GM21825 (cell line): ENCODE results near the gene MINDY4.
A peak's percentile ranks its signal among the peaks of the same experiment; 100 is the strongest.

ENCODE experiments used
- ATAC-seq: cut with Tn5 transposase; IDR thresholded peaks from one replicate; pipeline ENCODE4 v1.9.1; 2021; ENCODE audit warnings: mild to moderate bottlenecking, moderate library complexity; ENCODE audit not compliant: unreplicated experiment

Gene MINDY4

DNA sequence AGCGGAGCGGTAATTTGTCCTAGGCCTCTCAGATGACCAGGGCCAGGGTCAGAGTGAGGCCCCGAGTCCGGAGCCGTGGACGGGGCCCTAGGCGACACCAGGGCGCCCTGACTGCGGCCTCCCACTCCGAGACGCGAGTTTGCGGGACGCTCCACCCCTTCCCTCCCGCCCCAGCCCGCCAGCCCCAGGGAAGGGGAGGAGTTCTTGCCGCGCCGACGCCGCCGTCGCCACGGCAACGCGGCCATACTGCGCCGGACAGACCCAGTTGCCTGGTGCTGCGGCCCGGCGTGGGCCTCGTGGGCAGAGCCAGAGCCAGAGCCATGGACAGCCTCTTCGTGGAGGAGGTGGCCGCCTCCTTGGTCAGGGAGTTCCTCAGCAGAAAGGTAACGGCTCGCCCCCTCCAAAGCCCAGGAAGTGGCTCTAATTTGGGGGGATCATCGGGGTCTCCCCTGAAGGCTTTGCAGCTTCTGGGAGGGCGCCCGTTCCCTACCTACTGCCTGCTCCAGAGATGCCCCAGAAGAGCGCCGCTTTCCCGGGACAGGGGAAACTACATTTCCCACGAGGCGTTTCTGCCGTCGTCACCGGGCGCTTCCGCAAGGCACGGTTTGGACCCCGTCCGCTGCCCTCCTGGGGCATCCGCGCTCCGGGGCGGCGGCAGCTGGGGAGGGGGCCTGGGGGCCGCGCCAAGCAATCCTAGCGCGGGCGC is at the start of gene MINDY4:
MINDY4 (plus strand) TSS at position 244 of the 706 bp plus-strand sequence; CDS start at position 321, 77 bp downstream.
- peak; percentile 86 for ATAC-seq

DNA sequence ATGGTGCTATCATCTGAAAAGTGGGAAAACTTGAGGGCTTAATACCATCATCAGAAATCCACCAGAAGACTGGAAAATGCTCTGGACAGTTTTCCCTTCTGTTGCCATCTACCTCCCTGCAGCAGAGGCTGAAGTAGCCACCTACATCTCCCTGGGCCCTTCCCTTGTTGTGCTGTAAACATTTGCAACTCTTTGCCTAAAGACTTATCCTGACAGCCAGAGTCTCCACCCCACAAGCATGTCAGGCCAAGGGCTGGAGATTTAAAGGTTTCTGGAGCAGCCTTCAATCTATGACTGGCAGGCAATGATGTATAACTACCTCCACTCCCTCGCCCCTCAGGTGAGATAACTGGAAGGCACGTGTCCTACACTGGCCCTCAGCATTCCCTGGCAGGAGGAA is 49.0 kb upstream of the MINDY4 start:
- no peak for ATAC-seq

DNA sequence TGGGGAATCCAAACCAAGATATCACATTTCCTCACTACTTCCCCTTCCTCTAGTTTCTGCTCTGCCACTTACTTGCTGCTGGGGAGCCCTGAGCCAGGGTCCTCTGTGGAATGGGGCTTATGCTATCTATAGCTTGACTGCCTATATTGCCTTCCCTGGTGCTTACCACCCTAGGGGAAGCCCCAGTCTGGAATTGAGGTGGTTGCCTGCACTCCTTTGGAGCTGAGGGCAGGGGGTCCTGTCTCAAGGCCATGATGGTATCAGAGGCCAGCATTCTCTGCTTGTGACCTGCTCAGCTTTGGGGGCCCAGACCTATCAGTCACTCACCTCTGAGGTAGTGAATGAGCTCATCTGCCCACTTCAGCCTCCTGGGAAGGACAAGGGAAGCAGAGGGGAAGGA is 48.5 kb upstream of the MINDY4 start:
- no peak for ATAC-seq

DNA sequence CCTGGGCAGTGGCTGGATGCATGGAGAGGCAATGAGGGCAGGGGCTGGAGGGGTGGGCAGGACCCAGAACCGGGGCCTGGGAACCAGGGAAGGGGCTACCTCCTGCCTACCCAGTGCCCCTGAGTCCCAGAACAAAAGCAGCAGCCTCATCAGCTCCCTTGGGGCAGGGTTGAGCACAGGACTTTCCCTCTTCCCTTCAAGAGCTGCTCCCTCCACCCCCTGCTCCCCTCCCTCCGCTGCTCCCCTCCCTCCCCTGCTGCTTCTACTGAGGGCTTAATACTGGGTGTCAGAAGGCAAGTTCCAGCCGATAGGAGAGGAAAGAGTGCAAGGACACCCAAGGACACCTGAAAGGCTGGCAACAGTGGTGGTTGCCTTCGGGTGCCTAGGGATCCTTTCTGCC is 47.4 kb upstream of the MINDY4 start:
- ATAC-seq, result no peak

DNA sequence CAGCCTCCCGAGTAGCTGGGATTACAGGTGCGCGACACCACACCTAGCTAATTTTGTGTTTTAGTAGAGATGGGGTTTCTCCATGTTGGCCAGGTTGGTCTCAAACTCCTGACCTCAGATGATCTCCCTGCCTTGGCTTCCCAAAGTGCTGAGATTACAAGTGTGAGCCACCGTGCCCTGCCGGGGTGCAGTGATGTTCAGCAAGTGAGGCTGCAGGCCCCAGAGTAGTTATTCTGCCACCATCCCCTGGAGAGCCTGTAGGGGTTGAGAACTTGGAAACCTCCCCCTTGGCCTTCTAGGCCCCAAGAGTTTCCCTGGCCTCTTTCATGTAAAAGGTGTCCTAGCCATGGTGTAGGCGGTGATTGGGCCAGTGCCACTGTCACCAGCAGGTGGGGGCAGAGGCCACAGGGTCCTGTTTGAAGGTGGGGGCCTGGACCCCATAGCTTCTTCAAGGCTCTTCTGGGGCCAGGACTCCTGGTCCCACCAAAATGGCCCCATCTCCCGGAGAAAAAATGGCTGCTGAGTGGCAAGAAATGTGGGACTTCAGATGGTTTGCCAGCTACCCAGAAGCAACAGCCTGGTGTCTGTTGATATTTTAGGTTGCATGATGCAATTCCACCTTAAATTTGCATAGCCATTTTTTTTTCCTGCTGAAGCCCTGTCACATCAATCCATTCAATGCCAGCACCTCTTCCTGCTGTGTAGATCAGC is 44.8 kb upstream of the MINDY4 start:
- no peak for ATAC-seq

DNA sequence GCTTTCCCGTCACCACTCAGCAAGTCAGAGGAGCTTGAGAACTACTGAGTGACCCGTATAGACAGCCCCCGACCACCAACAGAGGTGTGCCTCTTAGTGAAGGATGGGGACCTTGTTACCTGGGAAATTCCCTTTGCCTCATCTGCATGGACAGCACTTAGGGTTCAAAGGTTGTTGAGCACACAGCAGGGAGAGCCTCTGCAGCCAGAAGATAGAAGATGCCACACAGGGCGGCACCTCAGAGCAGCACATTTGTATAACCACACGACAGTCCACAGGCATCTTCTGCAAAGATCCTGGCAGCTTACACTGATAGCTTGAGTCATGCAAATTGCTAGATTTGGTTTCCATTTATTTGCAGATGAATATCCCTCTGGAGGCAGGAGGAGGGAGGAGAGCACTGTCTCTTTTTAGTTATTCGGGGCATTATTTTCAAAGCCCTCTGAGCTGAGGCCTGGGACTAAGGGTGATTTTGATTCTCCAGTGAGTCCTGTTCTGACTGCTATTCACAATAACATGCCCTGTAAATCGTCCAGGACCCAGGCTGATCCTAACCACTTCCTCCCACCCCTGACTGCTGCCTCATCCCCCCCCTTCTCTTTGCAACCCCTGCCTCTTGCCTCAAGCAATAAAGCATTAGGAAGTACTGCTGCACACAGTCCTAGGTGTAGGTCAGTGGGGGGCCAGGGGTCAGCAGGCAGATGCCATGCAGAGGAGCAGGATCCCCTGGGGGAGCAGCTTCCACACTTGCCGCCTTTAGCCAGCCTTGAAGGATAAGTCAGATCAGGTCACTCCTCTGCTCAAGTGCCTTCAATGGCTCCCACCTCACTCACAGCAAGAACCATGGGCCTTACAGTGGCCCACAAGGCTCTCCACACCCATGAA is 43.9 kb upstream of the MINDY4 start:
- ATAC-seq, result peak; percentile 55

DNA sequence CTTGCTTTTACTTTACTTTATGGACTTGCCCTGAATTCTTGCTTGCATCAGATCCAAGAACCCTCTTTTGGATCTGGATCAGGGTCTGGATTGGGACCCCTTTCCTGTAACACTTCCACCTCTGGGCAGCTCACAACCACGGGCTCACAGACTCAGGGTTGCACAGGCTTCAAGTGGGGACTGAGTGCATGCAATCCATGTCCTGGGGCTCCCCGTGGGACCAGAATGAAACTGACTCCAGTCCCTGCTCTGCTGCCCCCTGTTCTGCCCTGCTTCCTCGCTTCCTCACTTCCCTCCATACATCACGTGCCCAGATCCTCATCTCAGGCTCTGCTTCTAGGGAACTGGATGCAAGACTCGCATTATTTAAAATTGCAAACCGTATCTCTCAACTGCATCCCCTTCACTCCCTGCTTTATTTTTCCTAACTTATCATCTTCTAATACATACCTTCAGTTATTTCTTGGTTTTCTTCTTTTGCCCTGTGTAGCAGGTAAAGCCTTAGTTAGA is 42.6 kb upstream of the MINDY4 start:
- no peak for ATAC-seq

DNA sequence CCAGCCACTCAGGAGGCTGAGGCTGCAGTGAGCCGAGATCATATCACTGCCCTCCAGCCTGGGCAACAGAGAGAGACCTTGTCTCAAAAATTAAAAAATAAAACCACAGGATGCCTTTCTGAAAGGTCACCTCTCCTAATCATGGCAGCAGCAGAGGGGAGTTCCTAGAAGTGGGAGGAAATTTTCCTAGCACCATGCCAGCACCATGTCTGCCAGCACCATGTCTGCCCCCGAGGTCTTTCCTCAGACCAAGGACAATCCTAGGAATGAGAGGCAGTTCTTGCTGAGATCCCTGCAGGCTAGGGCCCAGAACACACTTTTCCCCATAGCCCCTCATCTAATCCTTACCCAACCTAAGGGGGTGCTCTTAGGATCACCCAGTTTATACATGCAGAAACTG is 41.6 kb upstream of the MINDY4 start:
- ATAC-seq, result no peak

DNA sequence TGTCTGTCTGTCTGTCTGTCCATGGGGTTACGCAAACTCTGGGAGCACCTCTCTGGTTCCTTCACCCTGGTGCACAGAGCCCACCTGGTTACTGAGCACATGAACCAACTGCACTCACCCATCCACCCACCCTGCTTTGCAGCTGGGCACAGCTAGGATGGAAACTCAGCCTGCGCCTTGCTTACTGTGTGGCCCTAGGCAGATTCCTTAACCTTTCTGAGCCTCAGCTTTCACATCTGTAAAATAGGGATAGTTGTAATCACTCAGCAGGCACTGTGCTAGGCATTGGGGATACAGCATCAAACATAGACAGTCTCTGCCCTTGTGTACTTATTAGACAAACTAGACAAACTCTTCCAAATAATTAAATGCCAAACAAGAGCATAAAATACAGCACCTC is 41.1 kb upstream of the MINDY4 start:
- ATAC-seq, result no peak

DNA sequence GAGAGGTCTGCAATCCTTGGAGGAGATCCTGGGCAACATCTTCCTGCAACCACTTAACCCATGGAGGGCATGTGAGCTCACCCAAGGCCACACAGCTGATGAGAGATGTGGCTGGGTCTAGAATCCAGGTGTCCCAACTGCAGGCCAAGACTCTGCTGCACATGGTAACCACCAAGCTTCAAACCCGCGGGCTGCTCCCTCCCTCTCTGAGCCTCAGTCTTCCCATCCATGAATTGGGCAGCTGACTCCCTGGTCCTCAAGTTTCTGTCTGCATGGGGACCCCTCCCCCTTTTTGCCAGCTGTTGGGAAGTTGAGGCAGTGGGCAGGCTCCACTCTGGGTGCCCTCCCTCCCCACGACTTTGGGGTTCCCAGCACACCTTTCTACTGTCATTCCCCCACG is 40.2 kb upstream of the MINDY4 start:
- ATAC-seq, result no peak

DNA sequence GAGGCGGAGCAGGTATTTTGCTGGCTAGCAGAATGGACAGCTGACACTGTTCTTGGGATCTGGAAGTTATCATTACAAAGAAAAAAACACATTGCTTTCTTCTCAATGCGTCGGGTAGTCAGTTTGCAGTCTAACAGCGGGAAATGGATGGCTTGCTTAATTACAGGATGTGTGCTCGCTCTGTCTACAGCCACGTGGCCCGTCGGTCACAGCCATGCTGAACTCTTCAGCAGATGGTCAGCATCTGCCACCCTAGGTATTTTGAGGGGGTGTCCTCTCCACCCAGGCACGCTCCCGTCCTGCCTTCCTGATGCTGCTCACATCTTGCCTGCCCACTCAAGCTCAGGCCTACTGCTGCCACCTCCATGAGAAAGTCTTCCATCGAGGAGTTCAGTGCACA is 39.6 kb upstream of the MINDY4 start:
- no peak for ATAC-seq

DNA sequence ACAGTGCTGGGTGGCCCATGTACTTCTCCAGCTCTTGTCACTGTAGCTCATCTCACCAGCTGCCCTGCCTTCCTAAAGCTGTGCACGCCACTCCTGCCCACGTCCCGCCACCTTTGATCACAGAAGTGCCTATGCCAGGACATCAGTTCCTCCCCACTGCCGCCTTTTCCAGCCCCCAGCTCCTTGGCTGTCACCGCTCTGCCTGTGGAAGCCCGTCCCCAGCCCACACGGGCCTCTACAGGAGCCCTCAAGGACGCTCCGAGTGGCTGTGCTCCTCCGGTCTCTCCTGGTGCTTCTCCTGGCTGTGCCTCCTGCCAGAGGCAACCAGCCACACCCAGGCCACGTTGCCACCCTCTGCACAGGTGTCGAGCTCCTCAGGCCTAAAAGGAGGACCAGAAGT is 38.6 kb upstream of the MINDY4 start:
- ATAC-seq, result no peak

DNA sequence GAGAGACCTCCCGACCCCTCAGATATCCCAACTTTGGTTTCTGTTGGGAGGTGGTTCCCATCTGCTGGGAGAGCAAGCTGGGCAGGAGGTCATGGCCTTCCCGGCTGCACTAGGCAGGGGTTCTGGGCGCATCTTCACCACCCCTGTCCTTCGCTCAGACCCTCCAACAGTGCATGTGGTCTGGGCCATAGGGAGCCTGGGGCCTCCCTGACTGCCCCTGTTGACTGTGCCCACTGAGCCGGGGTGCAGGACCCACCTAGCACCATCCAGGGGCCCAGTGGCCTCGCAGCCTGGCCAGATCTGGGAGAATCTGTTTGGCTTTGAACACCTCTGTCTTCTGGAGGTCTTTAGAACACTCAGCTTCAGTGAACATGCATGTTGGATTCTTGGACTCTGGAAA is 38.0 kb upstream of the MINDY4 start:
- ATAC-seq, result no peak

DNA sequence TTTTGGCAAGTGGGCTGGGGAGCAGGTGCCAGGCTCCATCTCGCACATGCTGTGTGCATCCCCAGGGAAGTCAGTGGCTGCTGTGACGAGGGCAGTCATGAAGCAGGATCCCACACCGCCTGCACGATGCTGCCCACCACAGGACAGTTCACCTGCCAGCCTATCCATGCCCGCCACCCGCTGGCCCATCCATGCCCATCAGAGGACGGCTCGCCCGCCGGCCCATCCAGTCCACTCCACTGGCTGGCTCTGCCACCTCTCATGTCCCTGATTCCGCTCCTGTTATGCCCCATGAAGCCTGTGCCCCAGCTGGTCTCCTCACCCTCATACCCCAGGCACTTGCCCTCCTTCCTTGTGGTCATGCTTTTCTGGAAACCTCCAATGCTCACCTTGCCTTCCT is 37.5 kb upstream of the MINDY4 start:
- ATAC-seq, result no peak

DNA sequence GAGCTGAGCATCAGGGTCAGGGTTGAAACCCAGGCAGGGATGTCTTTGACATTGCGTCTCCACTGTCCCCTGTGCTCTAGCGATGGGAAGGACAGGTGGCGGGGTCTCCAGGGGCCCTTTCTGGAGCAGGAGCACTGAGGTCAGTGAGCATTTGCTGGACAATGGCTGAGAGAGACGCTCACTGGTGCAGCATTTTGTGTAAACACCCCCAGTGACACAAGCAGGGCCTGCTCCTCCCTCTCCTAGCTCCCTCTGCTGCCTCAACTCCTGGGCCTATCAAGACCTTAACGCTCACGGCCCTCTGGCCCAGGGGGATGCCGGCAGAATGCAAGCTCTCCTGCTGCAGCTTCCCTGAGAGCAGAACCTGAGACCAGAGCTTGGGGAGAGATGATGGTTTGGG is 36.7 kb upstream of the MINDY4 start:
- ATAC-seq, result no peak

DNA sequence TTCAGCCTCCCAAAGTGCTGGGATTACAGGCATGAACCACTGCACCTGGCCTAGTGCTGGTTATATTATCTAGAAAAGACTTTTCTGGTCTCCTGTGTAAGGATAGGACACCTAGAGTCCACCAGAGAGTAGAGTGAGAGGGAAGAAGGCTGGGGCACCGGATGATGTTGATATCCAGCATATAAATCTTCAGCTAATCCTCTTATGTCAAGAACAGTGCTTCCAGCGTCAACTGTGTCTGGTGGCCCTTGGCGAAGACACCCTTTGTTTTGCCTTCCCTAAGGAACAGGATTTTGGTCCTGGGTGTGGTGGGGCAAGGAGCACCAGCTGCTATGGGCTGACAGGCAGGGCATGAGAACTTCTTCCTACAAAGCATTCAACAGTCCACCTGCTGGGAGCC is 35.6 kb upstream of the MINDY4 start:
- no peak for ATAC-seq

DNA sequence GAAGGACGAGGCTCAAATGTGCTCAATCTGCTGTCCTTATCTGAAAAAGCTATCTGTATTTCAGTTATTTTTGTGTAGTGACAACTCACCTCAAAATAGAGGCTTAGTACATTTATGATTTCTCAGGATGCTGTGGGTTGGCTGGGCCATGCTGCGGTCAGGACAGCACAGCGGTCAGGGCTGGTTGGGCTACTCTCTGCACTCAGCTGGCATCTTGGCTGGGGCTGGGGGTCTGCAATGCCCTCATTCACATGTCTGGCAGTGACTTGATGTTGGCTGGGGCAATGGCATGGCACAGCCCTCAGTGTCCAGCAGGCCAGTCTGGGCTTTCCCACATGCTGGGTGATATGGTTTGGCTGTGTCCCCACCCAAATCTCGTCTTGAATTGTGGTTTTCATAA is 34.9 kb upstream of the MINDY4 start:
- no peak for ATAC-seq

DNA sequence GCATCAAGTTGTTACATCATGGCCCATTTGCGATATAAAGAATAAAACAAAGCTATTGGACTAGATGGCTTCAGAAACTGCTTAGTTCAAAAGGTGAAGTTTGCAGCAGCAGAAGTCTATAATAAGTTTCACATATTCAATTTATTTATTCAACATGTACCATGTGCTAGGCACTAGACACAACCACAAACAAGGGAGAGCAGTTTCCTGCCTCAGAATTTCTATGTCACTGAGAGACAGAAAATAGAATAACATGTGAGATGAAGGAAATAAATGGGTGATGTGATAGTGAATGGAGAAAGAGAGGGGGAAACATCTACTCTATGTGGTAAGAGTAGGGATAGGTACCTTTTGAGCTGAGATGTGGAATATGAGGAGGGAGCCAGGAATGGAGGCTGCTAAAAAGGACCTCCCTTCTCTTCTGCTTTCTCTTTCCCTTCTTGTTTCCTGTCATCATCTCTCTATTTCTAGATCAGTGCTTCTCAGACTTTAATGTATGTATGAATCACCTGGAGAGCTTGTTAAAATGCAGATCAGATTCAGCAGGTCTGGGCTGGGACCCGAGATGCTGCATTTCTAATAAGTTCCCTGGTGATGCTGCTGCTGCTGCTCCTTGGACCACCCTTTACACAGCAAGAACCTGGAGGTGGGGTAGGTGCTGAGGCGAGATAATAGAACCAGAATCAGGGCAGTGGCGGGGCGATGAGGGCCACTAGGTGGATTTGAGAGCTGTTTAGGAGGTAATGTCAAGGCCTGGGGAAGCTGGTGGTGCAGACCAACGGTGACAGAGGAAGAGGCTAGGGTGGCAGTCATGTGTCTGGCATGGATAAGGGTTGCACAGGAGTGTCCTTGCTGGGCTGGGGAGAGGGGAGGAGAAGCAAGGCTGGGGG is 32.9 kb upstream of the MINDY4 start:
- ATAC-seq, result no peak

DNA sequence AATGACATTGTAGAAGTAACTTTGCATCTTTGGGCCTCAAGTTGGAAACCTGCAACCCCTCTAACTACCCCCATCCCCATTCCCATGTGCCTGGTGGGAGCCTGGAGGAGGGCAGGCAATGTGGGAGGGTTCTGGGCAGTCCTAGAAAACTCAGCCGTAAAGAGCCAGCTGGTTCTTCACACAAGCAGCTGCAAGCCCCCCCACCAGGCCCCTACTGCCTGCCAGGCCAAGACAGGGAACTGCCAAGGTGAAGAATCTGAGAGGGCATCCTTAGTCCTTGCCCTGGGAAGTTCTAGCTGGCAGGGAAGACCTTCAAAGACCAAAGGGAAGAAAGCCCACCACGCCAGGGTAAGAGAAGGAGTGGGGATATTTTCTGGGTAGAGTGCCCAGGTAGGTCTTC is 31.5 kb upstream of the MINDY4 start:
- ATAC-seq, result no peak

DNA sequence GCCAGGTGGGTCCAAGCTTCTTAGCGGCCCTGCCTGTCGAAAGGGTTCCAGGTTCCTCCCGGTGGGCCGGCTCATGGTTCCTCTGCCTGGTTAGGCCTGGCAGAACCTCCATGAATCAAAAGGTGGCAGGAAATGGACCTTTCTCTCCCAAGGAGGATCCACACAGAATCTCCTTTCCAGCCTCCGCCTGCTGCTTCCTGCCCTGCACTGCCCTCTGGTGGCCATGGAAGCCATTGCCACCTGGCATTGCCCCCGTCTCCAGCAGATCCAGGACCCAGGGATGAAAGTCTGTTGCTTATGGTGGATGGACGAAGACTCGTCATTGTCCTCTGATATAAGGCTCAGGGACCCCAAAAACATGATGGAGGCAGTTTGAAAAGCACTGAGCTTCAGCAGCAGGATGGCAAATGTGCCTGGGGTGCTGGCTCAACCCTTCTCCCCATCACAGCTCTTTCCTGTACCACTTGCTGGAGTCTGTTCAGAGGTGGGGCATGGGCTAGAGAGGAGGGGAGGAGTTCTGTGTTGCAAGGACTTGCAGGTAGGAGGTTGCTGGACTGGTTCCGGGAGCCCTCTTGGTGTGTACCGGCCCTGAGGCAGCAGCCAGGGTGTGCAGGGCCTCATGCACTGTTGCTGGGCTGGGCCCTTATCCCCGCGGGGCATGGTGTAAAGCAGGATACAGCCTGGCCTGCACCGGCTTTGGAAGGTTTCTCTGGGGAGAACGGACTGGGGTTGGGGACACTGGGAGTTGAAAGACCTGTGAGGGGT is 30.6 kb upstream of the MINDY4 start:
- peak; percentile 54 for ATAC-seq
